Endothelial cell of umbilical vein (primary cell): Measurements from ENCODE around the gene TMEM131.

Source experiments
- EZH2 ChIP-seq: IDR thresholded peaks from 2 replicates; pipeline ENCODE4 v1.6.1; 2012; ENCODE audit warnings: borderline replicate concordance, low read depth, mild to moderate bottlenecking, moderate library complexity, low read length, inconsistent platforms; ENCODE audit not compliant: severe bottlenecking
- FOS ChIP-seq: IDR thresholded peaks from 2 replicates; pipeline ENCODE4 v1.6.1; 2011; ENCODE audit warnings: mild to moderate bottlenecking, low read length, moderate library complexity, borderline replicate concordance; ENCODE audit not compliant: insufficient read depth
- MYC ChIP-seq: IDR thresholded peaks from one replicate; pipeline ENCODE4 v1.6.1; 2011; ENCODE audit warnings: mild to moderate bottlenecking, low read depth, low read length
- POLR2A ChIP-seq: IDR thresholded peaks from 2 replicates; pipeline ENCODE4 v1.6.1; 2012; ENCODE audit warnings: low read depth, mild to moderate bottlenecking, control low read depth, low read length
- POLR2AphosphoS5 ChIP-seq: IDR thresholded peaks from 2 replicates; pipeline ENCODE4 v1.6.1; 2012; ENCODE audit warnings: low read depth, mild to moderate bottlenecking, control low read depth, low read length, moderate library complexity; ENCODE audit not compliant: insufficient read depth
- TF ChIP-seq, protein P1 (sequence below), 2 donors: IDR thresholded peaks; 1 replicate in 1 of 2; 2 replicates in 1 of 2; pipeline ENCODE4 v1.5.1; 2011; ENCODE audit warnings: low read length in 2 of 2, mild to moderate bottlenecking in 2 of 2, moderate library complexity in 2 of 2, control low read depth in 1 of 2, inconsistent platforms in 1 of 2, low read depth in 1 of 2; ENCODE audit not compliant: insufficient read depth in 1 of 2; ENCODE audit errors: extremely low read depth in 1 of 2
- TF ChIP-seq, protein P2 (sequence below): IDR thresholded peaks from 2 replicates; pipeline ENCODE4 v1.6.1; 2011; ENCODE audit not compliant: insufficient read depth, insufficient read length

DNA sequence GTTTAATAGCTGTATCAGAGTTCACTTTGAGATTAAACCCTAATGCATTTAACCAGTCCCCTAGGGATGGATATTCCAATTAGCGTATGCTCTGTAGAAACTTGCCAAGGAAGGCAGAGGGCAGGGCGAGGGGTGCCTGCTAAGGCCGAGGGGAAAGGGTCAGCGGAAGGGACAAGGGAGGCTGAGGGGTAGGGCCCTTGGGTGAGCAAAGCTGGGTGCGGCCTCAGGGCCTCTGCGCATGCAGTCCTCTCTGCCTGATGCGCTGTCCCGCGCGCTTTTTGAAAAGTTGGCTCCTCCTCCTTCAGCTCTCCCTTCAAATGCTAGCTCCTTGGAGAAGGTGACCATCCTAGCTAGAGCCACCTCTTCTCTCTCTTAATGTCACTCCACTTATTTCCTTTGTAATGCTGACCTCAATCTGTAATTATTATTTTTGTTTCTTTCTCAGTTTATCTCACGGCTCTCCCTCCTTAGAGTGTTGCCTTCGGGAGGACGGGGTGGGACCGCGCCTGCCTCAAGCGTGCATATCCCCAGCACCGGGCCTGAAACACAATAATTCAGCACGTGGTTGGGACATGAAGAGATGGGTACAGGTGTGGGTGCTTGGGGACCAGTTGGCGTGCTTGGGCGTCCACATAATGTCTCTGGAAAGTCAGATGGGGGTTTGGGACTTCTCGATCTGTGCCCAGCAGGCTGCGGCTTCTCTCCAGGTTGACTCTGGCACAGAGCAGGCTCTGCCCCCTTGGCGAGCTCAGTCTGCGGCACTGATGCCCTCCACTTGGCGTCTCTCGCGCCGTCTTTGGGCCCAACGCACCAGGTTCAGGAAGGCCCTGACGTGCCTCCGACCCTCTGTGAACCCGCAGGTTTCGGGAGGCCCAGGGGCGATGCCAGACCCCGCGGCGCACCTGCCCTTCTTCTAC, 272.3 kb downstream of the TMEM131 start:
- TF ChIP-seq POLR2A (no peak), EZH2 (no peak), FOS (no peak), POLR2AphosphoS5 (no peak), MYC (no peak)
- TF ChIP-seq, protein P1, sequence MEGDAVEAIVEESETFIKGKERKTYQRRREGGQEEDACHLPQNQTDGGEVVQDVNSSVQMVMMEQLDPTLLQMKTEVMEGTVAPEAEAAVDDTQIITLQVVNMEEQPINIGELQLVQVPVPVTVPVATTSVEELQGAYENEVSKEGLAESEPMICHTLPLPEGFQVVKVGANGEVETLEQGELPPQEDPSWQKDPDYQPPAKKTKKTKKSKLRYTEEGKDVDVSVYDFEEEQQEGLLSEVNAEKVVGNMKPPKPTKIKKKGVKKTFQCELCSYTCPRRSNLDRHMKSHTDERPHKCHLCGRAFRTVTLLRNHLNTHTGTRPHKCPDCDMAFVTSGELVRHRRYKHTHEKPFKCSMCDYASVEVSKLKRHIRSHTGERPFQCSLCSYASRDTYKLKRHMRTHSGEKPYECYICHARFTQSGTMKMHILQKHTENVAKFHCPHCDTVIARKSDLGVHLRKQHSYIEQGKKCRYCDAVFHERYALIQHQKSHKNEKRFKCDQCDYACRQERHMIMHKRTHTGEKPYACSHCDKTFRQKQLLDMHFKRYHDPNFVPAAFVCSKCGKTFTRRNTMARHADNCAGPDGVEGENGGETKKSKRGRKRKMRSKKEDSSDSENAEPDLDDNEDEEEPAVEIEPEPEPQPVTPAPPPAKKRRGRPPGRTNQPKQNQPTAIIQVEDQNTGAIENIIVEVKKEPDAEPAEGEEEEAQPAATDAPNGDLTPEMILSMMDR (IDR thresholded peaks at IDR 0.05; ENCODE audit: extremely low read depth in 1 of 2, insufficient read depth in 1 of 2, low read depth in 1 of 2, low read length in 2 of 2), result no peak
- TF ChIP-seq, protein P2, sequence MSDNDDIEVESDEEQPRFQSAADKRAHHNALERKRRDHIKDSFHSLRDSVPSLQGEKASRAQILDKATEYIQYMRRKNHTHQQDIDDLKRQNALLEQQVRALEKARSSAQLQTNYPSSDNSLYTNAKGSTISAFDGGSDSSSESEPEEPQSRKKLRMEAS, result no peak
